SK-N-SH treated with all-trans-retinoic acid at 6 μM for 48 hours (cell line): ENCODE measurements around the gene SMARCAD1.

Experiments
- ARNTL ChIP-seq: fragments of 450-650 bp; formaldehyde crosslinking; IDR thresholded peaks from 2 replicates; pipeline ENCODE4 v1.5.0; 2020; ENCODE audit warnings: low read depth, mild to moderate bottlenecking, moderate library complexity, borderline replicate concordance
- BACH2 ChIP-seq: fragments of 250-450 bp; sonication (Bioruptor Pico); IDR thresholded peaks from 2 replicates; pipeline ENCODE4 v1.9.0; 2021; ENCODE audit warnings: mild to moderate bottlenecking, borderline replicate concordance
- ISL1 ChIP-seq: fragments of 250-450 bp; sonication (Bioruptor Pico); IDR thresholded peaks from 2 replicates; pipeline ENCODE4 v2.1.2; 2022; ENCODE audit warnings: mild to moderate bottlenecking, moderate library complexity
- PATZ1 ChIP-seq: fragments of 250-450 bp; sonication (Bioruptor Pico); IDR thresholded peaks from 2 replicates; pipeline ENCODE4 v1.8.0; 2020; ENCODE audit warnings: mild to moderate bottlenecking, moderate library complexity, borderline replicate concordance
- PPARA ChIP-seq: fragments of 250-450 bp; sonication (Bioruptor Pico); IDR thresholded peaks from 2 replicates; pipeline ENCODE4 v1.5.0; 2020; ENCODE audit warnings: mild to moderate bottlenecking, borderline replicate concordance
- TOX ChIP-seq: fragments of 250-450 bp; sonication (Bioruptor Pico); IDR thresholded peaks from 2 replicates; pipeline ENCODE4 v1.8.0; 2021; ENCODE audit warnings: mild to moderate bottlenecking, moderate library complexity, borderline replicate concordance
- ZFP3 ChIP-seq: fragments of 250-450 bp; sonication (Bioruptor Pico); IDR thresholded peaks from 2 replicates; pipeline ENCODE4 v1.5.0; 2020; ENCODE audit warnings: mild to moderate bottlenecking, moderate library complexity
- ZFP30 ChIP-seq: fragments of 450-650 bp; formaldehyde crosslinking; IDR thresholded peaks from 2 replicates; pipeline ENCODE4 v1.5.0; 2022; ENCODE audit warnings: mild to moderate bottlenecking, moderate library complexity
- ZNF565 ChIP-seq: fragments of 450-650 bp; formaldehyde crosslinking; conservative IDR thresholded peaks from 2 replicates; pipeline ENCODE4 v1.5.0; 2020; ENCODE audit warnings: low read depth, mild to moderate bottlenecking, moderate library complexity

GRCh38 chr4:94244087-94244828 is 36.6 kb downstream of the SMARCAD1 start:
- TF ChIP-seq ARNTL (CRISPR knock-in tag) (no peak), TOX (CRISPR knock-in tag) (no peak), BACH2 (CRISPR knock-in tag) (no peak), PPARA (CRISPR knock-in tag) (no peak), ZNF565 (no peak), ZFP30 (CRISPR knock-in tag) (no peak), ZFP3 (CRISPR knock-in tag) (no peak), PATZ1 (CRISPR knock-in tag) (no peak), ISL1 (no peak)
